Keratinocyte (primary cell): ENCODE results near the gene SENP1. TPM values are rescaled to one million over a fixed set of nuclear protein-coding genes. Genes with fewer than 3 reads are reported as not detected.

Experiments
- DNase-seq: peaks from one replicate; pipeline ENCODE4 v3.0.0-alpha.2; 2011; ENCODE audit warnings: low read depth, missing footprints, low spot score
- FAIRE-seq: peaks from 2 replicates; lab custom pipeline; 2011; peaks lifted over from hg19 to GRCh38; lab: Jason Lieb, UNC
- H2AFZ ChIP-seq: 2 replicates; pipeline ENCODE4 v1.6.0; 2012; ENCODE audit warnings: low read length, control low read depth, inconsistent platforms; ENCODE audit not compliant: control insufficient read depth
- H3K27ac ChIP-seq: 2 replicates; pipeline ENCODE4 v1.5.1; 2011; ENCODE audit warnings: low read length; ENCODE audit not compliant: control insufficient read depth, insufficient read depth
- H3K27me3 ChIP-seq: 3 replicates; pipeline ENCODE4 v1.6.0; 2011; ENCODE audit warnings: low read length; ENCODE audit not compliant: control insufficient read depth, insufficient read depth; ENCODE audit errors: extremely low read depth
- H3K36me3 ChIP-seq, 2 experiments: 2 replicates in 1 of 2; 3 replicates in 1 of 2; pipeline ENCODE4 v1.5.1; 2011; ENCODE audit warnings: low read length in 2 of 2, mild to moderate bottlenecking in 1 of 2; ENCODE audit not compliant: control insufficient read depth in 2 of 2, insufficient read depth in 2 of 2; ENCODE audit errors: extremely low read depth in 1 of 2
- H3K4me1 ChIP-seq: 3 replicates; pipeline ENCODE4 v1.5.1; 2011; ENCODE audit warnings: low read length; ENCODE audit not compliant: control insufficient read depth, insufficient read depth; ENCODE audit errors: extremely low read depth
- H3K4me2 ChIP-seq: 3 replicates; pipeline ENCODE4 v1.6.0; 2011; ENCODE audit warnings: low read depth, low read length; ENCODE audit not compliant: control insufficient read depth, insufficient read depth; ENCODE audit errors: extremely low read depth
- H3K4me3 ChIP-seq, 3 experiments: fragments of 200-600 bp in 1 of 3; sonication (generic) in 1 of 3; 2 replicates in 2 of 3; 3 replicates in 1 of 3; pipeline ENCODE4 v1.5.1; 2011 to 2016; ENCODE audit warnings: low read length in 3 of 3, mild to moderate bottlenecking in 3 of 3, control low read depth in 2 of 3, inconsistent platforms in 1 of 3, low read depth in 1 of 3, mixed read lengths in 1 of 3, mixed run types in 1 of 3, moderate library complexity in 1 of 3; ENCODE audit not compliant: control insufficient read depth in 2 of 3, insufficient read depth in 2 of 3; ENCODE audit errors: extremely low read depth in 1 of 3
- H3K79me2 ChIP-seq: 2 replicates; pipeline ENCODE4 v1.6.0; 2012; ENCODE audit warnings: low read length; ENCODE audit not compliant: control insufficient read depth, insufficient read depth
- H3K9ac ChIP-seq: 3 replicates; pipeline ENCODE4 v1.6.0; 2011; ENCODE audit warnings: low read length; ENCODE audit not compliant: control insufficient read depth, insufficient read depth; ENCODE audit errors: extremely low read depth
- H3K9me1 ChIP-seq: 3 replicates; pipeline ENCODE4 v1.6.0; 2011; ENCODE audit warnings: low read length; ENCODE audit not compliant: control insufficient read depth, insufficient read depth; ENCODE audit errors: extremely low read depth
- H3K9me3 ChIP-seq: 2 replicates; pipeline ENCODE4 v1.5.1; 2012; ENCODE audit warnings: low read depth, low read length; ENCODE audit not compliant: control insufficient read depth
- H4K20me1 ChIP-seq: 3 replicates; pipeline ENCODE4 v1.6.0; 2011; ENCODE audit warnings: low read length; ENCODE audit not compliant: control insufficient read depth, insufficient read depth; ENCODE audit errors: extremely low read depth
- CTCF ChIP-seq, 3 experiments: IDR thresholded peaks in 1 of 3; conservative IDR thresholded peaks in 1 of 3; optimal IDR thresholded peaks in 1 of 3; 2 replicates in 2 of 3; 3 replicates in 1 of 3; pipeline versions ENCODE3 to v1.5.1; 2011; ENCODE audit warnings: low read length in 3 of 3, mild to moderate bottlenecking in 3 of 3, moderate library complexity in 2 of 3, control low read depth in 1 of 3, inconsistent platforms in 1 of 3; ENCODE audit not compliant: insufficient read depth in 2 of 3; ENCODE audit errors: extremely low read depth in 1 of 3
- EZH2 ChIP-seq: IDR thresholded peaks from one replicate; pipeline ENCODE4 v1.6.1; 2012; ENCODE audit warnings: inconsistent platforms, mild to moderate bottlenecking, low read length, moderate library complexity
- dilution Hi-C: fragments of 300-500 bp; cut with MboI; formaldehyde crosslinking; loops from one replicate; pipeline ENCODE4 v1.7.0; 2020; ENCODE audit warnings: low sequenced_read_pairs; ENCODE audit not compliant: extremely low pct_ligation_motif_present
- polyA plus RNA-seq, 5 experiments: library from polyadenylated mRNA; depleted of rRNA in 3 of 5; stranded (reverse) in 3 of 5; stranded (forward) in 1 of 5; unstranded in 1 of 5; fragments of >200 nt; gene quantifications; 1 replicate in 1 of 5; 2 replicates in 3 of 5; 3 replicates in 1 of 5; pipeline versions ENCODE4 v1.2.1 to v1.2.3, GENCODE V29; 2011 to 2012; ENCODE audit warnings: missing spikeins in 2 of 5, low read depth in 1 of 5, low replicate concordance in 1 of 5

SENP1 gene
- polyA plus RNA-seq, 1 donor (not counting 4 experiments of a cell fraction or from before 2014, with no cell fraction given): 15.4 TPM

DNA sequence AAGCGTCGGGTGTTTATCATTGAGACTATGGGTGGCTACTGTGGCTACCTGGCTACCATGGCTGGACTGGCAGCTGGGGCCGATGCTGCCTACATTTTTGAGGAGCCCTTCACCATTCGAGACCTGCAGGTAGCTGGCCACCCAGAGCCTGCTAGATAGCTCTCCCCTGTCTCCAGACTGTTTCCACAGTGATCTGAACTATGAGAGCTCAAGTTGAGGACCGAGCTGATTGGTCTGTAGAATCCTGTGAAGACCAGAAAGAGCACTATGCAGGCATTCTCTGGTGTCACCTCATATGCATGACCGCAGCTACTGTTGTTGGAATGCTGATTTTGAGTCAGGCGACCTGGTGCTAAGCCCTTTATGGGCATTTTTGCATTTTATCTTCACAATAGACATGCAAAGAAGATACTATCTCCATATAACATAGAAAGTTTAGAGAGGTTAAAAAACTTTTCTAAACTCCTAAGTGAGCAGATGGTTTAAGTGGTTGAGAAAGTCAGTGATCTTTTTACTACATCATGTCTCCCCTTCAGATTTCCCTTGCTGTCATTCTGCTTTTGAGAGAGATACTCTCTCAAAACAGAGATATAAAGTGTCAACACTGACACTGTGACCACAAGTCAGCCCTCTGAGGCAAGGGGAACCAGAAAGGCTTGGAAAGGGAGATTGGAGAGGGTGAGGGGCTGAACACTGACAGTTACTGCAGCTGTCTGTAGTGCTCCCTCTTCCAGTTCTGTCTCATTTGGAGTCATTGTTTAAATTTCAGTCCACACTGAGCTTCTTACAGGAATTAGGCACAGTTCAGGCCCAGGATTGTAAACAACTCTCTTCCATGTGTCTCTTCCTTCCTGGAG is 37.2 kb upstream of the SENP1 start:
- Histone ChIP-seq H3K4me2 (no peak overlapping the region), H3K9me3 (no peaks in the 10 kb centered on the region), H3K27ac (no peak overlapping the region), H4K20me1 (no peaks in the 10 kb centered on the region), H3K36me3 (peaks cover 23 to 25% of the 10 kb centered on the region in 2 experiments), H3K4me1 (no peaks in the 10 kb centered on the region), H3K79me2 (no peaks in the 10 kb centered on the region), H3K9me1 (no peaks in the 10 kb centered on the region), H3K4me3 (no peak overlapping the region), H2AFZ (no peak overlapping the region), H3K9ac (no peak overlapping the region), H3K27me3 (no peaks in the 10 kb centered on the region)
- dilution Hi-C loops: no loop called here
- FAIRE-seq: no peak
- DNase-seq: no peak
- TF ChIP-seq EZH2 (no peak), CTCF (optimal IDR thresholded peaks at IDR 0.05 in 1 of 3, IDR thresholded peaks at IDR 0.05 in 1 of 3, conservative IDR thresholded peaks at IDR 0.05 in 1 of 3; ENCODE audit: extremely low read depth in 1 of 3, insufficient read depth in 2 of 3, low read length in 3 of 3) (no peak)

GRCh38 chr12:48135027-48135426 is 29.1 kb upstream of the SENP1 start:
- no peak overlapping the region for H3K4me3 ChIP-seq
- dilution Hi-C loops: no loop called here
- TF ChIP-seq EZH2 (no peak), CTCF (optimal IDR thresholded peaks at IDR 0.05 in 1 of 3, IDR thresholded peaks at IDR 0.05 in 1 of 3, conservative IDR thresholded peaks at IDR 0.05 in 1 of 3; ENCODE audit: extremely low read depth in 1 of 3, insufficient read depth in 2 of 3, low read length in 3 of 3) (no peak)
- H3K36me3 ChIP-seq: peaks cover 33 to 39% of the 10 kb centered on the region in 2 experiments
- H4K20me1 ChIP-seq: no peaks in the 10 kb centered on the region
- no peaks in the 10 kb centered on the region for H3K27me3 ChIP-seq
- no peaks in the 10 kb centered on the region for H3K9me1 ChIP-seq
- H3K4me1 ChIP-seq: no peaks in the 10 kb centered on the region
- DNase-seq (no peak), FAIRE-seq (no peak)
- H3K9me3 ChIP-seq: no peaks in the 10 kb centered on the region
- no peak overlapping the region for H3K27ac ChIP-seq
- H2AFZ ChIP-seq: no peak overlapping the region
- H3K4me2 ChIP-seq: no peak overlapping the region
- H3K79me2 ChIP-seq: no peaks in the 10 kb centered on the region
- H3K9ac ChIP-seq: no peak overlapping the region
